Adrenal gland (tissue), 12 donors: ENCODE results near the gene RAPGEF3. TPM values are rescaled to one million over a fixed set of nuclear protein-coding genes. Genes with fewer than 3 reads are reported as not detected.

Experiments
- DNase-seq, 7 donors: peaks; one replicate each; pipeline ENCODE4 v3.0.0-alpha.2; 2019 to 2020
- H3K27ac ChIP-seq, 5 donors: fragments of 200-600 bp; sonication (generic) in 4 of 5; 1 replicate in 3 of 5; 2 replicates in 2 of 5; pipeline versions ENCODE4 v1.5.1 to v1.8.0; 2016 to 2020; ENCODE audit warnings: mild to moderate bottlenecking in 1 of 5
- H3K27me3 ChIP-seq: fragments of 200-600 bp; 2 replicates; pipeline ENCODE4 v1.8.0; 2021
- H3K36me3 ChIP-seq, 2 donors: fragments of 200-600 bp; replicated peaks in 1 of 2; 1 replicate in 1 of 2; 2 replicates in 1 of 2; pipeline versions ENCODE4 v1.5.1 to v1.8.0; 2018 to 2022
- H3K4me1 ChIP-seq, 2 donors: fragments of 200-600 bp; replicated peaks in 1 of 2; 1 replicate in 1 of 2; 2 replicates in 1 of 2; pipeline versions ENCODE4 v1.5.1 to v1.8.0; 2018 to 2021
- H3K4me3 ChIP-seq, 4 donors: fragments of 200-600 bp; sonication (generic) in 3 of 4; one replicate each; pipeline ENCODE4 v1.5.1; 2016 to 2018
- H3K9me3 ChIP-seq, 3 donors: fragments of 200-600 bp; sonication (generic) in 1 of 3; replicated peaks in 1 of 3; 1 replicate in 2 of 3; 2 replicates in 1 of 3; pipeline versions ENCODE4 v1.5.1 to v1.8.0; 2016 to 2021
- CTCF ChIP-seq, 6 experiments: fragments of 450-650 bp in 4 of 6; fragments of 200-600 bp in 2 of 6; sonication (generic) in 1 of 6; IDR thresholded peaks; 1 replicate in 5 of 6; 2 replicates in 1 of 6; pipeline versions ENCODE4 v1.5.1 to v1.8.0; 2016 to 2021; ENCODE audit warnings: antibody characterized with exemption in 6 of 6, mild to moderate bottlenecking in 2 of 6, moderate library complexity in 1 of 6
- POLR2A ChIP-seq, 2 donors: fragments of 450-650 bp; IDR thresholded peaks; one replicate each; pipeline ENCODE4 v1.6.1; 2017; ENCODE audit warnings: antibody characterized with exemption in 2 of 2, mild to moderate bottlenecking in 2 of 2, moderate library complexity in 1 of 2
- WGBS, 4 donors: extraction: QIAGEN DNeasy Blood & Tissue Kit in 2 of 4; methylation state at CpG; one replicate each; pipeline versions ENCODE4 v1.1.5 to v1.1.7; 2013 to 2017; 5-methylcytosine and 5-hydroxymethylcytosine counted together
- intact Hi-C, 2 donors: fragments of 100-400 bp; cut with DNase I; formaldehyde crosslinking; loops; one replicate each; pipeline versions ENCODE4 v1.14.1 to v1.15.0; 2022 to 2023
- polyA plus RNA-seq, 3 donors: library from polyadenylated mRNA; stranded (reverse); fragments of 200-250 nt in 2 of 3; fragments of 350-450 nt in 1 of 3; fragmentation: Illumina TruSeq in 1 of 3; extraction: RNeasy Lipid Tissue Mini Kit (QIAGEN cat#74804) in 1 of 3; gene quantifications; one replicate each; pipeline ENCODE4 v1.2.3, GENCODE V29; 2013 to 2014
- total RNA-seq, 9 donors: library from RNA; depleted of rRNA in 4 of 9; stranded (reverse); fragments of >200 nt in 4 of 9; fragments of 120-200 nt in 1 of 9; fragmentation: NEBNext Ultra II Directional in 1 of 9; extraction: Animal tissue kit (Norgen Biotek cat#: 25700) in 1 of 9; gene quantifications; one replicate each; pipeline versions ENCODE4 v1.1.0 to v1.2.4, GENCODE V29; 2013 to 2023
- donor health status: healthy with polysubstance abuse.
- donor health status: Bipolar disorder and iron deficiency.
- donor health status: DM: yes; HTN: yes; CAD: no.
- donor health status: DM: no; HTN: no; CAD: no.
- donor health status: DM: no; HTN: no; CAD: no.
- donor health status: DM: yes; HTN: yes; CAD: no.

The RAPGEF3 gene
- total and polyA plus RNA-seq, 12 donors, result 1.4 to 69.4 (median 9.3) TPM

GRCh38 chr12:47687636-47688035, 71.0 kb downstream of the RAPGEF3 start:
- no peaks in the 10 kb centered on the region for H3K27me3 ChIP-seq
- no peak overlapping the region for H3K4me3 ChIP-seq
- H3K36me3 ChIP-seq, result no peaks in the 10 kb centered on the region
- intact Hi-C loops, result no loop called here
- 63 to 96% (median 65%) methylated on average over 3 of the region's 3 CpGs for WGBS, 4 donors
- TF ChIP-seq POLR2A (IDR thresholded peaks at IDR 0.05), result no peak
- no peak for TF ChIP-seq CTCF (IDR thresholded peaks at IDR 0.05)
- DNase-seq, result no peak
- H3K9me3 ChIP-seq, result no peaks in the 10 kb centered on the region
- no peaks in the 10 kb centered on the region for H3K4me1 ChIP-seq
- H3K27ac ChIP-seq, result no peak overlapping the region

- Histone ChIP-seq H3K4me1 (no peaks in the 10 kb centered on the region), H3K4me3 (no peak overlapping the region), H3K9me3 (no peaks in the 10 kb centered on the region), H3K36me3 (no peaks in the 10 kb centered on the region), H3K27me3 (no peaks in the 10 kb centered on the region), H3K27ac (no peak overlapping the region)
- intact Hi-C loops, result no loop called here
- WGBS, 4 donors, result 65 to 73% (median 71%) methylated on average over 4 of the region's 4 CpGs
- TF ChIP-seq CTCF (IDR thresholded peaks at IDR 0.05) (peak; percentile 43 to 78 (median 66)), POLR2A (IDR thresholded peaks at IDR 0.05) (no peak)
- DNase-seq, result peak in 1 of 7 donors; percentile 26
Measured at GRCh38 chr12:47686645-47687240, 71.9 kb downstream of the RAPGEF3 start.

Other genes with a start within 250 kb of the RAPGEF3 start
- gene RPAP3, start 52.9 kb downstream of the RAPGEF3 start, total RNA-seq, result 10 to 100 TPM in 8 of 9 donors, 1 to 10 TPM in 1; 9.1 to 29.8 (median 17.4) TPM
- gene RPAP3, start 52.9 kb downstream of the RAPGEF3 start, polyA plus RNA-seq, result 10 to 100 TPM in 1 of 3 donors, 1 to 10 TPM in 2; 7.3 to 56.1 (median 7.3) TPM
- 1 to 10 TPM in 3 of 9 donors, under 1 TPM in 3, not detected in 3; 0.11 to 2.6 (median 0.66) TPM for gene ENDOU, start 33.4 kb downstream of the RAPGEF3 start, total RNA-seq
- gene ENDOU, start 33.4 kb downstream of the RAPGEF3 start, polyA plus RNA-seq, result under 1 TPM; 0.11 to 0.51 (median 0.16) TPM
- 10 to 100 TPM in 8 of 9 donors, 1 to 10 TPM in 1; 8.5 to 91.9 (median 65.9) TPM for gene SLC48A1, start 14.4 kb upstream of the RAPGEF3 start, total RNA-seq
- 10 to 100 TPM; 36.3 to 51.0 (median 44.8) TPM for gene SLC48A1, start 14.4 kb upstream of the RAPGEF3 start, polyA plus RNA-seq
- 100 to 1,000 TPM in 5 of 9 donors, 10 to 100 TPM in 3, 1 to 10 TPM in 1; 9.1 to 178 (median 142) TPM for gene HDAC7, start 61.0 kb upstream of the RAPGEF3 start, total RNA-seq
- 100 to 1,000 TPM; 110 to 184 (median 164) TPM for gene HDAC7, start 61.0 kb upstream of the RAPGEF3 start, polyA plus RNA-seq
- 10 to 100 TPM in 8 of 9 donors, 1 to 10 TPM in 1; 6.9 to 80.1 (median 21.0) TPM for gene VDR, start 146.1 kb upstream of the RAPGEF3 start, total RNA-seq
- gene VDR, start 146.1 kb upstream of the RAPGEF3 start, polyA plus RNA-seq, result 10 to 100 TPM in 2 of 3 donors, 1 to 10 TPM in 1; 7.5 to 64.7 (median 15.8) TPM
- 100 to 1,000 TPM in 3 of 9 donors, 10 to 100 TPM in 6; 28.8 to 119 (median 61.1) TPM for gene TMEM106C, start 204.7 kb upstream of the RAPGEF3 start, total RNA-seq
- 10 to 100 TPM; 24.6 to 51.6 (median 31.5) TPM for gene TMEM106C, start 204.7 kb upstream of the RAPGEF3 start, polyA plus RNA-seq
- 10 to 100 TPM in 1 of 9 donors, under 1 TPM in 5, not detected in 3; 0.14 to 18.2 (median 0.28) TPM for gene COL2A1, start 245.6 kb upstream of the RAPGEF3 start, total RNA-seq
- under 1 TPM; 0.07 to 0.20 (median 0.16) TPM for gene COL2A1, start 245.6 kb upstream of the RAPGEF3 start, polyA plus RNA-seq